ENCODE data around the gene QDPR. TPM values are rescaled to one million over a fixed set of nuclear protein-coding genes. Genes with fewer than 3 reads are reported as not detected.

The QDPR gene
- total and polyA plus RNA-seq, 8 donors = 36.6 to 51.2 (median 45.3) TPM

DNA sequence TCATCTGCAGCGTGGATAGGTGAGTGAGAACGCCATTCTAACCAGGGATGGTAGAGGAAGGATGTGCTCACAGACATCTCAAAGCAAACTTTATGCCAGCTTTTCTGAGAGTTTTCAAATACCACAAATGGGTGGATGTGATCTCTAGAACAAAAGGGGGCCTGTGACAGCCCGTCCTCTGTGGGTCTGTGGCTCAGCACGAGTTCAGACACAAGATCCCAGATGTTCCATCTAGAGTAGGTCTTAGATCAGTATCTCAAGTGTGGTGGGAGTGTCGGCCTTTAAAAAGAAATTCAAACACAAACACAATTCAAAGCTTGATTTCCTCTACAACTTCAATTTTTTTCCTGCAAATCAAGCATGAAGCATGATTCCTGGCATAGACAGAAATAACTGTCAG lies 22.8 kb downstream of the QDPR start:
- Histone ChIP-seq H3K27ac (no peak overlapping the region), H3K4me3 (no peak overlapping the region), H3K4me1 (peaks cover 0 to 3% of the 10 kb centered on the region in 2 donors), H3K36me3 (peaks cover 0 to 71% of the 10 kb centered on the region in 2 donors), H3K27me3 (no peaks in the 10 kb centered on the region), H3K9me3 (no peaks in the 10 kb centered on the region)
- intact Hi-C loops (cut with DNase I) = no loop called here
- ATAC-seq (no peak), DNase-seq (no peak)
- TF ChIP-seq, protein P1, sequence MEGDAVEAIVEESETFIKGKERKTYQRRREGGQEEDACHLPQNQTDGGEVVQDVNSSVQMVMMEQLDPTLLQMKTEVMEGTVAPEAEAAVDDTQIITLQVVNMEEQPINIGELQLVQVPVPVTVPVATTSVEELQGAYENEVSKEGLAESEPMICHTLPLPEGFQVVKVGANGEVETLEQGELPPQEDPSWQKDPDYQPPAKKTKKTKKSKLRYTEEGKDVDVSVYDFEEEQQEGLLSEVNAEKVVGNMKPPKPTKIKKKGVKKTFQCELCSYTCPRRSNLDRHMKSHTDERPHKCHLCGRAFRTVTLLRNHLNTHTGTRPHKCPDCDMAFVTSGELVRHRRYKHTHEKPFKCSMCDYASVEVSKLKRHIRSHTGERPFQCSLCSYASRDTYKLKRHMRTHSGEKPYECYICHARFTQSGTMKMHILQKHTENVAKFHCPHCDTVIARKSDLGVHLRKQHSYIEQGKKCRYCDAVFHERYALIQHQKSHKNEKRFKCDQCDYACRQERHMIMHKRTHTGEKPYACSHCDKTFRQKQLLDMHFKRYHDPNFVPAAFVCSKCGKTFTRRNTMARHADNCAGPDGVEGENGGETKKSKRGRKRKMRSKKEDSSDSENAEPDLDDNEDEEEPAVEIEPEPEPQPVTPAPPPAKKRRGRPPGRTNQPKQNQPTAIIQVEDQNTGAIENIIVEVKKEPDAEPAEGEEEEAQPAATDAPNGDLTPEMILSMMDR (IDR thresholded peaks at IDR 0.05) = no peak

DNA sequence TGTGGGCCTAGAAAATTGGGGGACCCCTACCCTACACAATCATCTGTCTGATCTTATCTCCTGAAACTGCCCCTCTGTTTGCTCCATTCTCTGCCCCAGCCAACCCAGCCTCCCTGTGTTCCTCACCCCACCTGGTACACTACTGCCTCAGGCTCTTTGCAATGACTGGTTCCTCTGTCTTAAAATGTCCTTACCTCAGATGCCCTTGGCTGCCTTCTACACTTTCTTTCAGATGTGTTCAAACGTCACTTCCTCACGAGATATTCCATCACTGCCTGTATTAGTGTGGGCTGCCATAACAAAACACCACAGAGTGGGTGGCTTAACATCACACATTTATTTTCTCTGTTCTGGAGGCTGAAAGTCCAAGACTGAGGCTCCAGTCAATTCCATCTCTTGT lies 29.2 kb downstream of the QDPR start:
- DNase-seq (no peak), ATAC-seq (no peak)
- H3K27me3 ChIP-seq = no peaks in the 10 kb centered on the region
- H3K27ac ChIP-seq = no peak overlapping the region
- H3K4me1 ChIP-seq = no peaks in the 10 kb centered on the region
- H3K9me3 ChIP-seq = peaks cover 0 to 8% of the 10 kb centered on the region in 2 donors
- intact Hi-C loops (cut with DNase I) = no loop called here
- TF ChIP-seq, protein P1 (IDR thresholded peaks at IDR 0.05) = no peak
- H3K36me3 ChIP-seq = peaks cover 0 to 39% of the 10 kb centered on the region in 2 donors
- no peak overlapping the region for H3K4me3 ChIP-seq

DNA sequence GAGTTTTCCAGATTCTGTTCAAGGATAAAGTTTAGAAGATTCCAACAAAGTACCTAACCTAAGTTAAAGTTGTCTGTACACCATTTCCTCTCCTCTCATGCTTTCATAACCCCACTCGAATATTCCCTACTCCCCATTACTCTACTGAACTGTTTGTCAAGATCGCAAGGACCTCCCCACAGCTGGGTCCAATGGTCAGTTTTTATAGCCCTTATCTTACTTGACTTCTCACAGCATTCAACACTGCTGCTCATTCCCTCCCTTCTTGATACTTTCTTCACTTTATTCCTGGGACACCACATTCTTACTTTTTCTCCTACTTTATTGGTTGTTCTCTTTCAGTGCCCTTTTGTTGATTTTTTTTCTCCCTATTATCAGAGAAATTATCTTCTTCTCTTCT lies 30.9 kb downstream of the QDPR start:
- Histone ChIP-seq H3K4me1 (no peaks in the 10 kb centered on the region), H3K27me3 (no peaks in the 10 kb centered on the region), H3K36me3 (peaks cover 0 to 23% of the 10 kb centered on the region in 2 donors), H3K4me3 (no peak overlapping the region), H3K27ac (no peak overlapping the region), H3K9me3 (peaks cover 0 to 8% of the 10 kb centered on the region in 2 donors)
- ATAC-seq (no peak), DNase-seq (no peak)
- TF ChIP-seq, protein P1 (IDR thresholded peaks at IDR 0.05) = no peak
- intact Hi-C loops (cut with DNase I) = no loop called here

DNA sequence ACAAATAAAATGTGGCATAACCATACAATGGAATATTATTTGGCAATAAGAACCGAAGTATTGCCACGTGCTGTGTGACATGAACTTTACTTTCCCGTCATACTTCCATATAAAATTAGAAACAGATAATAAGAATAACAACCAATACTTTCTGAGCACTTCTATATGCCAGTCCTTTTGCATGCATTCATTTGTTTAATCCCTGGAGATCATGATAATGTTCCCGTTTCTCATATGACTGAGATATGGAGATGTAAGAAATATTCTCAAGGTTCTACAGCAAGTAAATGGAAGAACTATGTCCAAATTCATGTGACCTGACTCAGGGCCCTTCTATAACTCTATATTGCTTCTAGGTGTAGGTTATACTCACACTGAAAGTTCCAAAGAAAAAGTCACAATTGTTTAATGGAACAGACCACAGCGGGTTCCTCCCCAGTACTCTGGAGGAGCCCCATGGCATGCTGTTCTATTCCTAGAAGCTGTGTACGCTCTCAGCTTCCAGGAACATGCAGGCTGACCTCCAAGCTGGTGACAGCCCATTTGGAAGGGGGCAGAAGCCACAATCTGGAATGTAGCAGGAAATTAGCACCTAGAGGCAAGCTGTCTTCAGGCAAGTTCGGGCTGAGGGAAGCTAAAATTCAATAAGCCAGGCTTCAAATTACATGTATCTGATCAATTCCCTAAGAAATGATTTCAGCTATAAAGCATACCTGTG lies 31.5 kb downstream of the QDPR start:
- Histone ChIP-seq H3K36me3 (peaks cover 0 to 18% of the 10 kb centered on the region in 2 donors), H3K27ac (no peak overlapping the region), H3K4me1 (no peaks in the 10 kb centered on the region), H3K9me3 (peaks cover 0 to 8% of the 10 kb centered on the region in 2 donors), H3K4me3 (no peak overlapping the region), H3K27me3 (no peaks in the 10 kb centered on the region)
- TF ChIP-seq, protein P1 (IDR thresholded peaks at IDR 0.05) = no peak
- intact Hi-C loops (cut with DNase I) = no loop called here
- DNase-seq (no peak), ATAC-seq (no peak)

DNA sequence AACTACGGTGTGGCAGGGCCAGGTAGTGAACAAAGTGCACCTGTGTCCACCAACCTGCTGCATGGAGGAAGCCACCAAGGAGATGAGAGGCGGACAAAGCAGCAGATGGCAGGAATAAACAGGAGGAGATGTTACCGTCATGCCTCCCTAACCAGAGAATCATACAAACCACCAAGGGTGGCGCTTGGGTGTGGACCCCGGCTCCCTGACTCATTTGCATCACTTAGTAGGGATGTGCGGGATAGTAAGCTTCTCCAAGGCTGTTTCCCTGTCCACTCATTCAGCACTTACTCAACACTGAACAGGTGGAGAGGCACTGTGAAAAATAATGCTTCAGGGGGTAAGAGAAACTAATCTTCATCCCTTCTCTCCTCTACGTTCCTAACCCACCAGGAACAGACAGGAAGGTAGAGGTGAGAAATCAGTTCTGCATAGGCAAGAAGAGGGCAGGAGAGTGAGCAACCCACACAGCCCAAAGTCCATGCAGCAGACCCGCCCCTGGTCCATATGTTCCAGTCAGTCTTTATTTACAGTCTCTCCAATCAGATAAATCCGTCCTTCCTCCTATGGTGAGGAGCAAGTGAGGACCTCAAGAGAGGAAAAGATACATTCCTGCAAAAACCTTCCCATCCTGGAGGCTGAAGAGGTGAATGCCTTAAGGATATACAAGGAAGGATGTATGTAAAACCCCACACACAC lies 34.0 kb downstream of the QDPR start:
- no peak for DNase-seq
- peaks cover 0 to 8% of the 10 kb centered on the region in 2 donors for H3K9me3 ChIP-seq
- ATAC-seq = no peak
- H3K4me3 ChIP-seq = no peak overlapping the region
- intact Hi-C loops (cut with DNase I) = no loop called here
- H3K4me1 ChIP-seq = no peaks in the 10 kb centered on the region
- H3K27me3 ChIP-seq = no peaks in the 10 kb centered on the region
- TF ChIP-seq, protein P1 (IDR thresholded peaks at IDR 0.05) = no peak
- no peak overlapping the region for H3K27ac ChIP-seq
- no peaks in the 10 kb centered on the region for H3K36me3 ChIP-seq
